Right lobe of liver (tissue), 6 donors: ENCODE results near the gene GNAL. TPM values are rescaled to one million over a fixed set of nuclear protein-coding genes. Genes with fewer than 3 reads are reported as not detected.
"Not testable (repeated sequence)": the region's sequence is repeated elsewhere in the genome, so short reads cannot be mapped to it uniquely, and the experiment has no call there.

Source experiments
- ATAC-seq, 4 donors: fragments of 200-7000 bp; cut with Tn5 transposase; one replicate each; pipeline ENCODE4 v1.9.1; 2020; ENCODE audit warnings: mild to moderate bottlenecking in 4 of 4, moderate library complexity in 4 of 4
- DNase-seq, 3 donors: peaks; one replicate each; pipeline ENCODE4 v3.0.0-alpha.2; 2020
- H3K27ac ChIP-seq, 3 donors: fragments of 200-600 bp; one replicate each; pipeline ENCODE4 v1.8.0; 2022
- H3K27me3 ChIP-seq, 2 donors: fragments of 200-600 bp; one replicate each; pipeline ENCODE4 v1.8.0; 2022
- H3K36me3 ChIP-seq, 4 donors: fragments of 200-600 bp; sonication (generic) in 1 of 4; one replicate each; pipeline versions ENCODE4 v1.5.1 to v1.8.0; 2017 to 2022; ENCODE audit warnings: control low read depth in 1 of 4
- H3K4me1 ChIP-seq, 4 donors: fragments of 200-600 bp; sonication (generic) in 1 of 4; one replicate each; pipeline versions ENCODE4 v1.5.1 to v1.8.0; 2017 to 2022; ENCODE audit warnings: control low read depth in 1 of 4
- H3K4me3 ChIP-seq, 3 donors: fragments of 200-600 bp; one replicate each; pipeline ENCODE4 v1.8.0; 2022
- H3K9me3 ChIP-seq, 4 donors: fragments of 200-600 bp; sonication (generic) in 1 of 4; one replicate each; pipeline versions ENCODE4 v1.5.1 to v1.8.0; 2017 to 2022; ENCODE audit warnings: control low read depth in 1 of 4
- POLR2A ChIP-seq: fragments of 450-650 bp; IDR thresholded peaks from one replicate; pipeline ENCODE4 v1.6.1; 2017; ENCODE audit warnings: antibody characterized with exemption, mild to moderate bottlenecking
- WGBS: methylation state at CpG from one replicate; pipeline ENCODE4 v1.1.6; 2018; ENCODE audit warnings: low coverage, low lambda C conversion rate; ENCODE audit not compliant: insufficient coverage; ENCODE audit errors: missing lambda C conversion rate; 5-methylcytosine and 5-hydroxymethylcytosine counted together
- intact Hi-C, 2 donors: fragments of 100-400 bp; cut with DNase I; formaldehyde crosslinking; loops; one replicate each; pipeline versions ENCODE4 v1.11.2 to v1.14.1; 2022
- total RNA-seq, 6 experiments: library from RNA; depleted of rRNA in 2 of 6; stranded (reverse); fragments of >200 nt in 2 of 6; fragmentation: NEBNext Ultra II Directional in 3 of 6; extraction: Animal tissue kit (Norgen Biotek cat#: 25700) in 3 of 6; gene quantifications; one replicate each; pipeline versions ENCODE4 v1.1.0 to v1.2.4, GENCODE V29; 2016 to 2023
- TF ChIP-seq, protein P1 (sequence below), 4 donors: fragments of 200-600 bp in 3 of 4; fragments of 450-650 bp in 1 of 4; IDR thresholded peaks; one replicate each; pipeline versions ENCODE4 v1.5.1 to v1.8.0; 2016 to 2022; ENCODE audit warnings: antibody characterized with exemption in 4 of 4, mild to moderate bottlenecking in 2 of 4
- donor health status: DM: no; HTN: yes; CAD: no.
- donor health status: DM: no; HTN: no; CAD: no.
- donor health status: DM: no; HTN: no; CAD: no.
- donor health status: DM: no; HTN: yes; CAD: no.
- donor health status: DM: no; HTN: yes; CAD: no.

Gene GNAL
- total RNA-seq, 6 experiments from 2014 or later: 0.19 to 1.9 (median 1.2) TPM

DNA sequence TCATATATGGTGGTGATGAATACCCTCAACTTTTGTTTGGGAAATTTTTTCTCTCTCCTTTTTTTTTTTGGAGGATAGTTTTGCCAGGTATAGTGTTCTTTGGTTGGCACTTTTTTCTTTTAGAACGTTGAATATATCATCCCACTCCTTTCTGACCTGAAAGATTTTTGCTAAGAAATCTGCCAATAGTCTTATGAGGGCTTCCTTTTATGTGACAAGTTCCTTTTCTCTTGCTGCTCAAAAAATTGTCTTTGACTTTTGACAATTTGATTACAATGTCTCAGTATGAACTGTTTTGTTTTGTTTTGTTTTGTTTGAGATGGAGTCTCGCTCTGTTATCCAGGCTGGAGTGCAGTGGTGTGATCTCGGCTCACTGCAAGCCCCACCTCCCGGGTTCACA is 21.5 kb downstream of the GNAL start:
- Histone ChIP-seq H3K4me3 (no peak overlapping the region), H3K27ac (no peak overlapping the region), H3K27me3 (no peaks in the 10 kb centered on the region), H3K36me3 (no peaks in the 10 kb centered on the region), H3K9me3 (no peaks in the 10 kb centered on the region), H3K4me1 (no peaks in the 10 kb centered on the region)
- DNase-seq (no peak), ATAC-seq (no peak)
- TF ChIP-seq, protein P1, sequence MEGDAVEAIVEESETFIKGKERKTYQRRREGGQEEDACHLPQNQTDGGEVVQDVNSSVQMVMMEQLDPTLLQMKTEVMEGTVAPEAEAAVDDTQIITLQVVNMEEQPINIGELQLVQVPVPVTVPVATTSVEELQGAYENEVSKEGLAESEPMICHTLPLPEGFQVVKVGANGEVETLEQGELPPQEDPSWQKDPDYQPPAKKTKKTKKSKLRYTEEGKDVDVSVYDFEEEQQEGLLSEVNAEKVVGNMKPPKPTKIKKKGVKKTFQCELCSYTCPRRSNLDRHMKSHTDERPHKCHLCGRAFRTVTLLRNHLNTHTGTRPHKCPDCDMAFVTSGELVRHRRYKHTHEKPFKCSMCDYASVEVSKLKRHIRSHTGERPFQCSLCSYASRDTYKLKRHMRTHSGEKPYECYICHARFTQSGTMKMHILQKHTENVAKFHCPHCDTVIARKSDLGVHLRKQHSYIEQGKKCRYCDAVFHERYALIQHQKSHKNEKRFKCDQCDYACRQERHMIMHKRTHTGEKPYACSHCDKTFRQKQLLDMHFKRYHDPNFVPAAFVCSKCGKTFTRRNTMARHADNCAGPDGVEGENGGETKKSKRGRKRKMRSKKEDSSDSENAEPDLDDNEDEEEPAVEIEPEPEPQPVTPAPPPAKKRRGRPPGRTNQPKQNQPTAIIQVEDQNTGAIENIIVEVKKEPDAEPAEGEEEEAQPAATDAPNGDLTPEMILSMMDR (IDR thresholded peaks at IDR 0.05): no peak
- no peak for TF ChIP-seq POLR2A
- intact Hi-C loops: no loop called here
- 62% methylated on average over 4 of the region's 4 CpGs for WGBS

GRCh38 chr18:11713756-11714155 is 24.7 kb downstream of the GNAL start:
- no peaks in the 10 kb centered on the region for H3K9me3 ChIP-seq
- H3K27me3 ChIP-seq: no peaks in the 10 kb centered on the region
- no peaks in the 10 kb centered on the region for H3K36me3 ChIP-seq
- no peak overlapping the region for H3K4me3 ChIP-seq
- TF ChIP-seq, protein P1 (IDR thresholded peaks at IDR 0.05): no peak
- TF ChIP-seq POLR2A: no peak
- H3K4me1 ChIP-seq: no peaks in the 10 kb centered on the region
- H3K27ac ChIP-seq: no peak overlapping the region
- DNase-seq (no peak), ATAC-seq (no peak)
- intact Hi-C loops: no loop called here
- WGBS: 78% methylated on average over 5 of the region's 6 CpGs

GRCh38 chr18:11714244-11714918 is 25.3 kb downstream of the GNAL start:
- intact Hi-C loops: no loop called here
- ATAC-seq (no peak), DNase-seq (no peak)
- WGBS: 81% methylated on average over 7 of the region's 7 CpGs
- Histone ChIP-seq H3K9me3 (no peaks in the 10 kb centered on the region), H3K27me3 (no peaks in the 10 kb centered on the region), H3K4me3 (no peak overlapping the region), H3K27ac (no peak overlapping the region), H3K4me1 (no peaks in the 10 kb centered on the region), H3K36me3 (no peaks in the 10 kb centered on the region)
- TF ChIP-seq, protein P1 (IDR thresholded peaks at IDR 0.05): no peak
- TF ChIP-seq POLR2A: no peak

- H3K27me3 ChIP-seq, DNase-seq, H3K27ac ChIP-seq, H3K36me3 ChIP-seq, H3K9me3 ChIP-seq, ATAC-seq, H3K4me3 ChIP-seq, intact Hi-C loops, H3K4me1 ChIP-seq: not testable (repeated sequence)
- WGBS: 90% methylated on average over 2 of the region's 24 CpGs
Measured at GRCh38 chr18:11716767-11717315, 27.8 kb downstream of the GNAL start.

GRCh38 chr18:11719050-11719449 is 30.0 kb downstream of the GNAL start:
- no peaks in the 10 kb centered on the region for H3K9me3 ChIP-seq
- no peak for TF ChIP-seq POLR2A
- TF ChIP-seq, protein P1 (IDR thresholded peaks at IDR 0.05): no peak
- ATAC-seq (no peak), DNase-seq (no peak)
- no peaks in the 10 kb centered on the region for H3K36me3 ChIP-seq
- no peak overlapping the region for H3K27ac ChIP-seq
- H3K4me3 ChIP-seq: no peak overlapping the region
- 43% methylated on average over 2 of the region's 2 CpGs for WGBS
- H3K4me1 ChIP-seq: no peaks in the 10 kb centered on the region
- H3K27me3 ChIP-seq: no peaks in the 10 kb centered on the region
- intact Hi-C loops: no loop called here
